Endothelial cell of umbilical vein (primary cell): Measurements from ENCODE around the gene HOXD8. TPM values are rescaled to one million over a fixed set of nuclear protein-coding genes. Genes with fewer than 3 reads are reported as not detected.

Experiments
- BruUV-seq: library from RNA; stranded (reverse); fragments of 400-500 nt; replicated peaks from 2 replicates; lab custom pipeline; 2021; lab: Mats Ljungman, UMichigan
- CTCF ChIA-PET: fragments of 300-600, 350-600 bp; sonication (Branson Sonifier 250); formaldehyde crosslinking; loops from one replicate; lab custom pipeline; 2021; ENCODE audit warnings: antibody characterized with exemption, inconsistent platforms; lab: Charles Lee
- POLR2A ChIA-PET: fragments of 300-600, 350-600 bp; sonication (Branson Sonifier 250); formaldehyde crosslinking; loops from one replicate; lab custom pipeline; 2021; ENCODE audit warnings: antibody characterized with exemption, inconsistent platforms; lab: Charles Lee
- DNase-seq: peaks from one replicate; pipeline ENCODE4 v3.0.0-alpha.2; 2011; ENCODE audit warnings: low read depth, low spot score
- FAIRE-seq: peaks from 2 replicates; lab custom pipeline; 2011; peaks lifted over from hg19 to GRCh38; lab: Jason Lieb, UNC
- H2AFZ ChIP-seq: 2 replicates; pipeline ENCODE4 v1.6.0; 2012; ENCODE audit warnings: low read depth, low read length, control low read depth, inconsistent platforms
- H3K27ac ChIP-seq: 2 replicates; pipeline ENCODE4 v1.5.1; 2011; ENCODE audit warnings: low read depth, mild to moderate bottlenecking, control low read depth, low read length, moderate library complexity; ENCODE audit not compliant: insufficient read depth
- H3K27me3 ChIP-seq, 2 experiments: 2 replicates each; pipeline versions ENCODE4 v1.6.0 to v1.6.1; 2011; ENCODE audit warnings: low read length in 2 of 2, mixed read lengths in 1 of 2; ENCODE audit not compliant: control insufficient read depth in 2 of 2, insufficient read depth in 2 of 2
- H3K36me3 ChIP-seq, 2 experiments: 2 replicates in 1 of 2; 3 replicates in 1 of 2; pipeline ENCODE4 v1.5.1; 2011; ENCODE audit warnings: low read length in 2 of 2, mild to moderate bottlenecking in 1 of 2, moderate library complexity in 1 of 2; ENCODE audit not compliant: control insufficient read depth in 2 of 2, insufficient read depth in 2 of 2; ENCODE audit errors: extremely low read depth in 1 of 2
- H3K4me1 ChIP-seq: 3 replicates; pipeline ENCODE4 v1.5.1; 2011; ENCODE audit warnings: mild to moderate bottlenecking, low read length; ENCODE audit not compliant: control insufficient read depth, insufficient read depth; ENCODE audit errors: extremely low read depth
- H3K4me2 ChIP-seq: 2 replicates; pipeline ENCODE4 v1.6.1; 2011; ENCODE audit warnings: low read length, control low read depth, mixed read lengths; ENCODE audit not compliant: insufficient read depth
- H3K4me3 ChIP-seq, 3 experiments: fragments of 200-600 bp in 1 of 3; sonication (generic), shearing (Covaris generic) in 1 of 3; replicated peaks in 1 of 3; 2 replicates each; pipeline ENCODE4 v1.5.1; 2011 to 2016; ENCODE audit warnings: control low read depth in 3 of 3, low read length in 3 of 3, mild to moderate bottlenecking in 2 of 3, inconsistent platforms in 1 of 3, low read depth in 1 of 3, moderate library complexity in 1 of 3; ENCODE audit not compliant: insufficient read depth in 1 of 3
- H3K79me2 ChIP-seq: 2 replicates; pipeline ENCODE4 v1.6.0; 2012; ENCODE audit warnings: low read length, inconsistent platforms; ENCODE audit not compliant: control insufficient read depth, insufficient read depth
- H3K9ac ChIP-seq: replicated peaks from 2 replicates; pipeline ENCODE3; 2011; ENCODE audit warnings: low read length, control low read depth; ENCODE audit not compliant: insufficient read depth; ENCODE audit errors: extremely low read depth
- H3K9me1 ChIP-seq: replicated peaks from 3 replicates; pipeline ENCODE4 v1.6.0; 2011; ENCODE audit warnings: mild to moderate bottlenecking, low read length; ENCODE audit not compliant: control insufficient read depth, insufficient read depth; ENCODE audit errors: extremely low read depth
- H3K9me3 ChIP-seq: replicated peaks from 2 replicates; pipeline ENCODE4 v1.5.1; 2012; ENCODE audit warnings: low read length, inconsistent platforms; ENCODE audit not compliant: control insufficient read depth, insufficient read depth
- H4K20me1 ChIP-seq: replicated peaks from 2 replicates; pipeline ENCODE3; 2011; ENCODE audit warnings: mild to moderate bottlenecking, low read length; ENCODE audit not compliant: control insufficient read depth, insufficient read depth; ENCODE audit errors: extremely low read depth
- CTCF ChIP-seq, 2 donors: IDR thresholded peaks; 1 replicate in 1 of 2; 2 replicates in 1 of 2; pipeline ENCODE4 v1.5.1; 2011; ENCODE audit warnings: low read length in 2 of 2, mild to moderate bottlenecking in 2 of 2, moderate library complexity in 2 of 2, control low read depth in 1 of 2, inconsistent platforms in 1 of 2, low read depth in 1 of 2; ENCODE audit not compliant: insufficient read depth in 1 of 2; ENCODE audit errors: extremely low read depth in 1 of 2
- EZH2 ChIP-seq: IDR thresholded peaks from 2 replicates; pipeline ENCODE4 v1.6.1; 2012; ENCODE audit warnings: borderline replicate concordance, low read depth, mild to moderate bottlenecking, moderate library complexity, low read length, inconsistent platforms; ENCODE audit not compliant: severe bottlenecking
- FOS ChIP-seq: IDR thresholded peaks from 2 replicates; pipeline ENCODE4 v1.6.1; 2011; ENCODE audit warnings: mild to moderate bottlenecking, low read length, moderate library complexity, borderline replicate concordance; ENCODE audit not compliant: insufficient read depth
- GATA2 ChIP-seq: IDR thresholded peaks from 2 replicates; pipeline ENCODE4 v1.7.0; 2011; ENCODE audit warnings: low read depth, mild to moderate bottlenecking, moderate library complexity, mixed read lengths, low read length; ENCODE audit not compliant: insufficient read length, insufficient read depth
- JUN ChIP-seq: IDR thresholded peaks from 2 replicates; pipeline ENCODE4 v1.6.1; 2011; ENCODE audit warnings: borderline replicate concordance, low read depth; ENCODE audit not compliant: insufficient read length, insufficient read depth
- MAX ChIP-seq: IDR thresholded peaks from 2 replicates; pipeline ENCODE4 v1.6.1; 2011; ENCODE audit not compliant: insufficient read depth, insufficient read length
- MYC ChIP-seq: IDR thresholded peaks from one replicate; pipeline ENCODE4 v1.6.1; 2011; ENCODE audit warnings: mild to moderate bottlenecking, low read depth, low read length
- POLR2A ChIP-seq: IDR thresholded peaks from 2 replicates; pipeline ENCODE4 v1.6.1; 2012; ENCODE audit warnings: low read depth, mild to moderate bottlenecking, control low read depth, low read length
- POLR2AphosphoS5 ChIP-seq: IDR thresholded peaks from 2 replicates; pipeline ENCODE4 v1.6.1; 2012; ENCODE audit warnings: low read depth, mild to moderate bottlenecking, control low read depth, low read length, moderate library complexity; ENCODE audit not compliant: insufficient read depth
- dilution Hi-C: fragments of 300-500 bp; cut with MboI; formaldehyde crosslinking; loops from one replicate; pipeline ENCODE4 v1.15.0; 2019; ENCODE audit warnings: low sequenced_read_pairs; ENCODE audit not compliant: extremely low pct_ligation_motif_present
- intact Hi-C: fragments of 100-400 bp; cut with micrococcal nuclease; formaldehyde crosslinking; loops from one replicate; pipeline ENCODE4 v1.10.0; 2022
- polyA plus RNA-seq, 4 experiments: library from polyadenylated mRNA; depleted of rRNA in 3 of 4; stranded (reverse) in 3 of 4; unstranded in 1 of 4; fragments of >200 nt; gene quantifications; 2 replicates each; pipeline versions ENCODE4 v1.2.1 to v1.2.3, GENCODE V29; 2011 to 2012; ENCODE audit warnings: missing spikeins in 1 of 4
- total RNA-seq: library from RNA; stranded (reverse); gene quantifications from 2 replicates; pipeline ENCODE4 v1.2.3, GENCODE V29; 2021

The HOXD8 gene
- total and polyA plus RNA-seq, 2 donors (not counting 3 experiments of a cell fraction or from before 2014, with no cell fraction given), result 6.4 to 15.6 TPM

GRCh38 chr2:176129813-176130146, 275 bp downstream of the HOXD8 start:
- Histone ChIP-seq H3K9me3 (no peaks in the 10 kb centered on the region), H3K4me3 (peak overlapping the region; percentile 43 to 93 (median 52)), H3K27ac (peak overlapping the region; percentile 67), H2AFZ (peak overlapping the region; percentile 49), H3K27me3 (no peaks in the 10 kb centered on the region), H3K4me2 (peak overlapping the region; percentile 99), H3K36me3 (no peaks in the 10 kb centered on the region), H3K9me1 (no peaks in the 10 kb centered on the region), H3K9ac (peak overlapping the region; percentile 90), H3K79me2 (peaks cover 18% of the 10 kb centered on the region), H4K20me1 (no peaks in the 10 kb centered on the region), H3K4me1 (peaks cover 41% of the 10 kb centered on the region)
- ChIA-PET POLR2A (interaction anchor here (2.0 kb wide), 1 partner anchor 424 kb away, joined by 5 read pairs; no protein-coding TSS in a partner anchor), CTCF (interaction anchor here (1.3 to 10.1 kb wide), 6 partner anchors 10 to 685 kb away, joined by 4 to 458 read pairs (median 98); no protein-coding TSS in a partner anchor)
- no peak for FAIRE-seq
- BruUV-seq, result no TSS peak
- intact Hi-C loops, result loop anchor here (1.0 to 5.0 kb wide), 5 partner anchors 9 to 1628 kb away; partner anchors contain the start of gene HNRNPA3
- dilution Hi-C loops, result loop anchor here (25.0 kb wide), 1 partner anchor 508 kb away; no protein-coding TSS in a partner anchor
- TF ChIP-seq CTCF (IDR thresholded peaks at IDR 0.05; ENCODE audit: extremely low read depth in 1 of 2, insufficient read depth in 1 of 2, low read depth in 1 of 2, low read length in 2 of 2), result no peak
- no peak for TF ChIP-seq POLR2A
- no peak for DNase-seq

DNA sequence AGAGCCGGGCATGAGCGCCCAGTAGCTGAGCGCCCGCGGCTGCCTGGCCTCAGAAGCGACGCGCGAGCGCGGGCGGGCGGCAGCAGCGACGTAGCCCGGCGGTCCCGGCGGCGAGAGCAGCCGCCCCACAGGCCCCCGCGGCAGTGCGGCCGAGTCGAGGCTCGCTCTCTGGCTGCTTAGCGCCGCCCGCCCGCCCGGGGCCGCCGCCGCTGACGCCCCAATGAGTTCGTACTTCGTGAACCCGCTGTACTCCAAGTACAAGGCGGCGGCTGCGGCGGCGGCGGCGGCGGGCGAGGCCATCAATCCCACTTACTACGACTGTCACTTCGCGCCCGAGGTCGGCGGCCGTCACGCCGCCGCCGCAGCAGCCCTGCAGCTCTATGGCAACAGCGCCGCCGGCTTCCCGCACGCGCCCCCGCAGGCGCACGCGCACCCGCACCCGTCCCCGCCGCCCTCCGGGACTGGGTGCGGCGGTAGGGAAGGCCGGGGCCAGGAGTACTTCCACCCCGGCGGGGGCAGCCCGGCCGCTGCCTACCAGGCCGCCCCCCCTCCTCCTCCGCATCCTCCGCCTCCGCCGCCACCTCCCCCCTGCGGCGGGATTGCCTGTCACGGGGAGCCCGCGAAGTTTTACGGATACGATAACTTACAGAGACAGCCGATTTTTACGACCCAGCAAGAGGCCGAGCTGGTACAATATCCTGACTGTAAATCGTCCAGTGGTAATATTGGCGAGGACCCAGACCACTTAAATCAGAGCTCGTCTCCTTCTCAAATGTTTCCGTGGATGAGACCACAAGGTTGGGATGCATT, 847 bp downstream of the HOXD8 start:
- no peaks in the 10 kb centered on the region for H4K20me1 ChIP-seq
- peak overlapping the region; percentile 90 for H3K9ac ChIP-seq
- POLR2A ChIA-PET, result interaction anchor here (1.9 to 2.0 kb wide), 2 partner anchors 424 to 507 kb away, joined by 5 to 11 read pairs; no protein-coding TSS in a partner anchor
- no TSS peak for BruUV-seq
- no peaks in the 10 kb centered on the region for H3K36me3 ChIP-seq
- DNase-seq (peak; percentile 82), FAIRE-seq (peak; percentile 52)
- H2AFZ ChIP-seq, result peak overlapping the region; percentile 80
- TF ChIP-seq EZH2 (no peak), POLR2AphosphoS5 (peak; percentile 63), MAX (no peak), CTCF (IDR thresholded peaks at IDR 0.05; ENCODE audit: extremely low read depth in 1 of 2, insufficient read depth in 1 of 2, low read depth in 1 of 2, low read length in 2 of 2) (no peak), JUN (no peak), POLR2A (peak; percentile 61), FOS (peak; percentile 13), MYC (no peak), GATA2 (no peak)
- H3K4me3 ChIP-seq, result peak overlapping the region; percentile 43 to 93 (median 88)
- H3K27me3 ChIP-seq, result no peaks in the 10 kb centered on the region
- peak overlapping the region; percentile 67 for H3K27ac ChIP-seq
- CTCF ChIA-PET, result interaction anchor here (0.6 to 10.1 kb wide), 12 partner anchors 8 to 1034 kb away, joined by 3 to 458 read pairs (median 5); partner anchors contain the start of gene HOXD9
- intact Hi-C loops, result loop anchor here (2.0 kb wide), 1 partner anchor 1082 kb away; the partner anchor contains the start of gene HNRNPA3
- H3K79me2 ChIP-seq, result peaks cover 18% of the 10 kb centered on the region
- H3K4me2 ChIP-seq, result peak overlapping the region; percentile 99
- H3K4me1 ChIP-seq, result peaks cover 46% of the 10 kb centered on the region
- dilution Hi-C loops, result loop anchor here (25.0 kb wide), 1 partner anchor 507 kb away; no protein-coding TSS in a partner anchor
- no peaks in the 10 kb centered on the region for H3K9me3 ChIP-seq
- no peaks in the 10 kb centered on the region for H3K9me1 ChIP-seq
